Natural killer cell (primary cell): ENCODE measurements around the gene SLC32A1. TPM values are rescaled to one million over a fixed set of nuclear protein-coding genes. Genes with fewer than 3 reads are reported as not detected.

ENCODE experiments used
- ATAC-seq, 3 donors: fragments of 150-1000 bp in 2 of 3; fragments of 200-7000 bp in 1 of 3; cut with Tn5 transposase; 1 replicate in 1 of 3; 2 replicates in 2 of 3; pipeline ENCODE4 v1.10.0; 2021; ENCODE audit warnings: mild to moderate bottlenecking in 2 of 3, moderate library complexity in 2 of 3
- DNase-seq, 2 donors: peaks; one replicate each; pipeline versions ENCODE4 v3.0.0 to v3.0.0-alpha.2; 2013 to 2021; ENCODE audit warnings: mixed read lengths in 1 of 2
- H3K27ac ChIP-seq: one replicate; pipeline ENCODE4 v1.5.1; 2013; ENCODE audit warnings: mild to moderate bottlenecking, low read length
- H3K27me3 ChIP-seq: one replicate; pipeline ENCODE4 v1.6.1; 2013; ENCODE audit warnings: low read length; ENCODE audit not compliant: control insufficient read depth, insufficient read depth
- H3K36me3 ChIP-seq: one replicate; pipeline ENCODE4 v1.6.1; 2013; ENCODE audit warnings: low read length; ENCODE audit not compliant: control insufficient read depth, insufficient read depth
- H3K4me1 ChIP-seq: one replicate; pipeline ENCODE4 v1.6.1; 2013; ENCODE audit warnings: low read length; ENCODE audit not compliant: control insufficient read depth, insufficient read depth
- H3K4me3 ChIP-seq: one replicate; pipeline ENCODE4 v1.5.1; 2013; ENCODE audit warnings: low read length
- H3K9me3 ChIP-seq: one replicate; pipeline ENCODE4 v1.6.1; 2013; ENCODE audit warnings: low read length; ENCODE audit not compliant: control insufficient read depth, insufficient read depth
- H3K27ac Mint-ChIP-seq, 2 donors: one replicate each; pipeline ENCODE4 v1.8.0; 2022; ENCODE audit warnings: mild to moderate bottlenecking in 2 of 2, mixed read lengths in 2 of 2, moderate library complexity in 1 of 2
- H3K27me3 Mint-ChIP-seq, 2 donors: one replicate each; pipeline ENCODE4 v1.8.0; 2022; ENCODE audit warnings: low read depth in 2 of 2, mixed read lengths in 2 of 2
- H3K36me3 Mint-ChIP-seq: one replicate; pipeline ENCODE4 v1.8.0; 2022; ENCODE audit warnings: mixed read lengths
- H3K4me1 Mint-ChIP-seq, 2 donors: one replicate each; pipeline ENCODE4 v1.8.0; 2022; ENCODE audit warnings: mixed read lengths in 2 of 2
- H3K4me3 Mint-ChIP-seq: one replicate; pipeline ENCODE4 v1.8.0; 2022; ENCODE audit warnings: mild to moderate bottlenecking, moderate library complexity, mixed read lengths
- H3K9me3 Mint-ChIP-seq, 2 donors: one replicate each; pipeline ENCODE4 v1.8.0; 2022; ENCODE audit warnings: mixed read lengths in 2 of 2
- WGBS: methylation state at CpG from one replicate; pipeline ENCODE4 v1.1.7; 2013; ENCODE audit warnings: missing lambda C conversion rate; ENCODE audit not compliant: insufficient coverage; 5-methylcytosine and 5-hydroxymethylcytosine counted together
- intact Hi-C: fragments of 100-400 bp; cut with micrococcal nuclease; formaldehyde crosslinking; loops from one replicate; pipeline ENCODE4 v1.14.2; 2022
- total RNA-seq, 4 donors: library from RNA; stranded (reverse); fragments of 120-200 nt in 1 of 4; gene quantifications; one replicate each; pipeline versions ENCODE4 v1.2.3 to v1.2.4, GENCODE V29; 2013 to 2022
- TF ChIP-seq, protein P1 (sequence below): fragments of 200-600 bp; IDR thresholded peaks from one replicate; pipeline ENCODE4 v1.8.0; 2022; ENCODE audit warnings: antibody characterized with exemption

The SLC32A1 gene
- total RNA-seq, 3 donors from 2014 or later (not counting 1 experiment from before 2014, with no cell fraction given), result not detected

DNA sequence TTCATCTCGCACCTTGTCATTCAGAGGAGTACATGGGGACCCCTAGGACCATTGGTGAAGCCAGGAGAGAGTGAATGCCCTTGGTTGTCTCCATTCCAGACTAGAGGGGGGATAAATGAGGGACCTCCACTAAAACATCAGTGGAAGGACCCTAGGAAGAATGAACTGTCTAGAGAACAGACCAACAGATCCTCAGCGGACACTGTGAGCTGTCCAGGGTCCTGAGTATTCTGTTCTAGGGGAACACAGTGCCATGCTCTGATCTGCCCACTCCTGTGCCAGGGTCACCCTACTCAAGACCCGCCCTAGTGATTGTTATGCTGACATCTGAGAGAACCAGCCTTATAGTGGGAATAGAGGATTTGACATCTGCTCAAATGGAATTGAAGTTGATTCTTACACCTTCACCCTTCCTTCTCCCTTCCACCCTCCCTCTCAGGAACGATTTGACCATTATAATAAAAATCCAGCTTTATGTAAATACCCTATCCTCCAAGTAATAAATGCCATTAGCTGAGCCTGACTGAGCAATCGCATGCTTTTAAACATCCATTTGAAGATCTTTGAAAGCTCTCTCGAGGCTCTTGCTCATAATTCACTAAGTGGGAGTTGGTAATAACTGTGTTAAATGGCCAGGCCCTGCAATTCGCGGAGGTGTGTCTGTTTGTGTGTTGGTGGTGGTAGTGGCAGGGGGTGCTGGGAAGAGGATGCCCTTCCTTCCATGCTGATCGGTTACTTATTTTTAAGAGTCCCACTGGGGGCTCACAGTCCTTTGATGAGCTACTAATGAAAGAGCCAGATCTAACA lies 43.6 kb upstream of the SLC32A1 start:
- H3K27me3 ChIP-seq, result peaks cover 6% of the 10 kb centered on the region
- TF ChIP-seq, protein P1, sequence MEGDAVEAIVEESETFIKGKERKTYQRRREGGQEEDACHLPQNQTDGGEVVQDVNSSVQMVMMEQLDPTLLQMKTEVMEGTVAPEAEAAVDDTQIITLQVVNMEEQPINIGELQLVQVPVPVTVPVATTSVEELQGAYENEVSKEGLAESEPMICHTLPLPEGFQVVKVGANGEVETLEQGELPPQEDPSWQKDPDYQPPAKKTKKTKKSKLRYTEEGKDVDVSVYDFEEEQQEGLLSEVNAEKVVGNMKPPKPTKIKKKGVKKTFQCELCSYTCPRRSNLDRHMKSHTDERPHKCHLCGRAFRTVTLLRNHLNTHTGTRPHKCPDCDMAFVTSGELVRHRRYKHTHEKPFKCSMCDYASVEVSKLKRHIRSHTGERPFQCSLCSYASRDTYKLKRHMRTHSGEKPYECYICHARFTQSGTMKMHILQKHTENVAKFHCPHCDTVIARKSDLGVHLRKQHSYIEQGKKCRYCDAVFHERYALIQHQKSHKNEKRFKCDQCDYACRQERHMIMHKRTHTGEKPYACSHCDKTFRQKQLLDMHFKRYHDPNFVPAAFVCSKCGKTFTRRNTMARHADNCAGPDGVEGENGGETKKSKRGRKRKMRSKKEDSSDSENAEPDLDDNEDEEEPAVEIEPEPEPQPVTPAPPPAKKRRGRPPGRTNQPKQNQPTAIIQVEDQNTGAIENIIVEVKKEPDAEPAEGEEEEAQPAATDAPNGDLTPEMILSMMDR, result no peak
- ATAC-seq (peak in 2 of 3 donors; percentile 66 to 76), DNase-seq (peak in 1 of 2 donors; percentile 59)
- no peak overlapping the region for H3K27ac ChIP-seq
- WGBS, result 35% methylated on average over 8 of the region's 9 CpGs
- Mint-ChIP-seq H3K27me3 (peaks cover 30 to 34% of the 10 kb centered on the region in 2 donors), H3K9me3 (no peaks in the 10 kb centered on the region), H3K36me3 (no peaks in the 10 kb centered on the region), H3K4me3 (no peak overlapping the region), H3K4me1 (no peaks in the 10 kb centered on the region), H3K27ac (no peak overlapping the region)
- H3K4me1 ChIP-seq, result no peaks in the 10 kb centered on the region
- no peaks in the 10 kb centered on the region for H3K36me3 ChIP-seq
- intact Hi-C loops, result no loop called here
- H3K9me3 ChIP-seq, result no peaks in the 10 kb centered on the region
- H3K4me3 ChIP-seq, result no peak overlapping the region

DNA sequence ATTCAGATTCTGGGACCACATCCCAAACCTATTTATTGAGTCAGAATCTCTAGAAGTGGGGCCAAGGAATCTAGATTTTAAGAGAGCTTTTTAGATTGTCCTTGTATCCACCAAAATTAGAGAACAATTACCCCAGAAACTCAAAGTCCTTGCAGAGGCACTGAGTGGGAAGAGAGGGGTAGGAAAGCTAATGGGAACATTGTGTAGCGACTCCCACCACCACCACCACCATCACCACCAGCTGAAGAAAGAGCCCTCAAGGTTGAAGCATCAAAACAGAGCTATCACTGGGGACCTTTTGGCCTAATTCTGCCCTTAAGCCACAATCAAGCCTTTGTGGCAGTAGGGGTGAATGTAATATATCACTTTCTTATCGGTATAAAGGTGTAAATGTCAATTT lies 39.0 kb upstream of the SLC32A1 start:
- H3K36me3 ChIP-seq, result no peaks in the 10 kb centered on the region
- H3K9me3 ChIP-seq, result no peaks in the 10 kb centered on the region
- H3K27ac Mint-ChIP-seq, result no peak overlapping the region
- H3K27ac ChIP-seq, result no peak overlapping the region
- no peaks in the 10 kb centered on the region for H3K36me3 Mint-ChIP-seq
- no peak overlapping the region for H3K4me3 ChIP-seq
- TF ChIP-seq, protein P1, result no peak
- intact Hi-C loops, result no loop called here
- no peak for DNase-seq
- 100% methylated on average over 1 of the region's 2 CpGs for WGBS
- peaks cover 6% of the 10 kb centered on the region for H3K27me3 ChIP-seq
- H3K4me1 ChIP-seq, result no peaks in the 10 kb centered on the region
- H3K27me3 Mint-ChIP-seq, result peaks cover 45 to 64% of the 10 kb centered on the region in 2 donors
- ATAC-seq, result no peak
- no peaks in the 10 kb centered on the region for H3K4me1 Mint-ChIP-seq
- no peaks in the 10 kb centered on the region for H3K9me3 Mint-ChIP-seq
- H3K4me3 Mint-ChIP-seq, result no peak overlapping the region

DNA sequence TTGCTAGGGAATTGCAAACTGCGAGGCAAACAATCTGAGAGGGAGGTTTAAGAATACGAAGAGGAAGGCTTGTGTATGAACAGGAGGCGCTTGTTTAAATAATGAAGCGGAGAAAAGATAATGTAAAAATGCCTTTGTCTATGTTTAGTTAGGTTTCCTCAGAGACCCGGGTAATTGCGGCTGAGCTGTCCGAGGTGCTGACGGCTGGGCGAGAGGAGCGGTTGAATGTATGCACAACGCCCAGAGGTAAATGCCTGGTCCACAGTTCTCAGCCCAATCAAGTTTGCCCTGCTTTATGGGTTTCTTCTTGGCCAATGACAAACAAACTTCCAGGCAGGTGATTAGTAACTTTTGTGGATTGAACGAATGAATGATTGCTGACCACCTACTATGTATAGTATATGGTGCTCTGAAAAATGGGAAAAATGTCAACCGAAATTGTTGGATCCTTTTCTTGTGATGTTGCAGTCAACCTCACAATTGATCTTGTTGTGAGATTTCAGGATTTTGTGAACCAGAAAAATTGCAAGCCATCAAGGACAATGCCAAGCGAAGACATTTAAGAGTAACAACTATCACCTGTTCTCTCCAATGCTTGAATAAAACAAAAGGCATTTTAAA lies 38.3 kb upstream of the SLC32A1 start:
- Mint-ChIP-seq H3K4me3 (no peak overlapping the region), H3K4me1 (no peaks in the 10 kb centered on the region), H3K27me3 (peaks cover 46 to 68% of the 10 kb centered on the region in 2 donors), H3K27ac (no peak overlapping the region), H3K9me3 (peaks cover 0 to 2% of the 10 kb centered on the region in 2 donors), H3K36me3 (no peaks in the 10 kb centered on the region)
- ATAC-seq, result peak; percentile 55 to 70 (median 64)
- Histone ChIP-seq H3K4me3 (no peak overlapping the region), H3K4me1 (no peaks in the 10 kb centered on the region), H3K9me3 (no peaks in the 10 kb centered on the region), H3K36me3 (no peaks in the 10 kb centered on the region), H3K27me3 (peaks cover 6% of the 10 kb centered on the region), H3K27ac (no peak overlapping the region)
- DNase-seq, result peak; percentile 24 to 62
- WGBS, result 11% methylated on average over 13 of the region's 14 CpGs
- intact Hi-C loops, result no loop called here
- TF ChIP-seq, protein P1, result no peak
